ELR (cell line): ENCODE data around the gene GPRIN1.
A peak's percentile ranks its signal among the peaks of the same experiment; 100 is the strongest.

Experiments
- DNase-seq: peaks from one replicate; pipeline ENCODE4 v3.0.0-alpha.2; 2015; ENCODE audit warnings: low read depth

GPRIN1 gene

DNA sequence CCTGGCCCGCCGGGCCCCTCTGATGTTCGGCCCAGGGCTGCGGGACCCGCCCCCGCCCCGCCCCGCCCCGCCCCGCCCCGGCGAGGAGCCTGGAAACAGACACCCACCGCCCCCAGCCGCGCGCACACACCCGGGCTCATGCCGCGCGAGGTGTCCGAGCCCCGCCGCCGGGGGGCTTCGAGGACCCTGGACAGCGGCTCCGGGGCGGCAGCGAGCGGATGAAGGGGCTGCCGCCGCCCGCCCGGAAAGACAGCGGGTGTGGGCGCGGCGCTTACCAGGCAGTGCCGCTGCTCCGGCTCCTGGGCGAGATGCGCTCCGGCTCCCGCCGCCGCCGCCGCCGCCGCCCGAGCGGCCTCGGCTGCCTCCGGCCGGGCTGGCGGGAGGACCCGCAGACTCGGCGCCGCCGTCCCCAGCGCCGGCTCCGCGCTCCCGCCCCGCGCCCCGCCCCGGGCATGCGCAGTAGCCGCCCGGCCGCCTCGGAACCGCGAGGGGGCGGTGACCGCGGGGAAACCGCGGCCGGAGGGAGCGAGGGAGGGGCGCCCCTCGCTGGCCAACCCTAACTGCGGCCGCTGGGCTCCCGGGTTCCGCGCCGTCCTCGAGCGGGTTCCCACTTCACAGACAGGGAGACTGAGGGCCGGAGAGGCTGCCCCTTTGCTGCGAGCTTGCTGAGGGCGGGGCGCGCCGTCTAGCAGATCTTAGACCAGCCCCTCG, at the start of gene GPRIN1:
TSS of gene GPRIN1 (minus strand) at position 433 of the 711 bp plus-strand sequence. CDS start 10,322 bp downstream, outside the sequence.
- peak; percentile 73 for DNase-seq

DNA sequence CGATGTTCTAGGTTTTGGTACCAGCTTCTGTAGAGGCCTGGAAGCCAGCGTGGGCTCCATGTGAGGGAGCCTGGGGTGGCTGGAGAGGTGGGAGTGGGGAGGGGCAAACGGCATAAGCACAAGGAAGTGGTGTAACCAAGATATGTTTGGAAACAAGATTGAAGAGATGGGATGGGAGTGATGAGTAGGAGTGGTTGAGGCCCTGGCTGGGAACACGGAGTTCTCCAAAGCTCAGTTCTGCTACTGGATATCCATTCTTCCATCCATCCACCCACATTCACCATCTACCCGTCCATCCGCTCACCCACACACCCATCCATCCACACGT, 49.5 kb upstream of the GPRIN1 start:
- DNase-seq, result no peak

DNA sequence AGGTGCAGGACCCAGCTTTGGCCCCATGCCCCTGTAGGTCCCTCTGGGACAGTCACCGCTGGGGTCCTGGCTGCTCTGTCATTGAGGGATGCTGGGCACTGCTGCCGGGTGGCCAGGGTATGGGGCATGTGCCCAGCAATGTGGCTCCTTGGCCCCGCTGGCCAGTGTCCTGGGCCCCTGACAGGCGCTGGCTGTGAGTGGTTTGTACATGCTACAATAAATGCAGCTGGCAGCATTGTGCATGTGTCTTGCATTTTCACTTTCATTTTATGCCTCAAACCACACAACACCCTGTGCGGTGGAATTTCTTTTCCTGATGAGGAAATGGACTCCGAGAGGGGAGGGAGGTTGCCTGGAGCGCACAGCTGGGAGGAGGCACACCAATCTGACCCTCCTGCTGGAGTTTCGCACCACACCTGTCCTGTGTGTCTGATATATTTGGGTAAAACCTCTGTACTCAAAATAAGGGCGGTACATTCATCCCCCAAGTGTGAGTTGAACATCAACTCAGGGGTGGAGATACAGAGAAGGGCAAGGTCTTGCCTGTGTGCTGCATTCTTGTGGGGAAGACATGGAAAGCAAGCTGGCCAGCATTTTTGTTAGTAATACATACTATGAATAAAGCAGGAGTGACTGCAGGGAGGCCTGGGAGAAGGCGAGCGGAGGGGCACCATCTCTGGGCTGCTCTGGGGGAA, 49.0 kb upstream of the GPRIN1 start:
- DNase-seq, result no peak

DNA sequence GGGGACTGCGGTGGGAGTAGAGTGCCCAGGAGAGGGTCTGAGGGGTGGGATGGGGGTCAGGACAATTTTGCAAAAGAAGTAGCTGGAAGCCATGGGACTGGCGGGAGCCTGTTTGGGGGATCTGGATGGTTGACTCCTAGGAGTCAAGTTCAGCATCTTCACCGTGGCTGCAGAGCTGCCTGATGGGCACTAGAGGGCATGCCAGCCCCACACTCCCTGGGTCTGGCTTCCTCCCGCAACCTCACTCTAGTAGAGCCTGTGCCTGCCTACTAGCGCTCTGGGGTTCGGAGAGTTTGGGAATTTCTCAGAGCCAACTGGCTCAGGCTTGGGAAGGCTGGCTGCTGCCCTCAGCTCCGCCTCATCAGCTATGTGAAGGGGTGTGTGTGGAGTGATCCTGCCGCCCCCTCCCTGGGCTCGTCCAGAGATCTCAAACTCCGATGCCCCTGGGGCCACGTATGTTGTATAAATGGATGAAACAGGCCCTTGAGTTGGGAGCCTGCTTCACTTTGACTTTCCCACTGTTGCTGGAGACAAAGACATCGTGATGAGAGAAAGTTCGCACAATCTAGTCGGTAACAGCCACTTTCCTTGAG, 48.1 kb upstream of the GPRIN1 start:
- DNase-seq, result peak; percentile 77

DNA sequence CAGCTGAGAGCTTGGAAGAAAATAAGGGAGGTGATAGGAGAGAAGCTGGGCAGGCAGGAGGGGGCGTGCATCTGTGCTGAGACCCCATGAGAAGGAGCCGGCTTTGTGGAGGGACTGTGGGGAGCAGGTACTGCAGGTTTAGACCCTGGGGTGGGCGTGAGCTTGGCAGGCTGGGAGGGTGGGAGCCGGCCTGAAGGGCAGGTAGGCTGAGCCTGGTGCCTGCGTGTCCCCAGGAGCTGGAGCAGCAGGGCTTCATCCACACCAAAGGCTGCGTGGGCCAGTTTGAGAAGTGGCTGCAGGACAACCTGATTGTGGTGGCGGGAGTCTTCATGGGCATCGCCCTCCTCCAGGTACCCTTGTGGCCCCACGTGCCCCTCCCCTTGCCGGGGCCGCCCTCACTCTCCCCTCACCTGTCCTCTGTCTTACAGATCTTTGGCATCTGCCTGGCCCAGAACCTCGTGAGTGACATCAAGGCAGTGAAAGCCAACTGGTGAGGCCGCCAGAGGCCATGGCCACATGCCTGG, 46.6 kb upstream of the GPRIN1 start:
- DNase-seq, result no peak

DNA sequence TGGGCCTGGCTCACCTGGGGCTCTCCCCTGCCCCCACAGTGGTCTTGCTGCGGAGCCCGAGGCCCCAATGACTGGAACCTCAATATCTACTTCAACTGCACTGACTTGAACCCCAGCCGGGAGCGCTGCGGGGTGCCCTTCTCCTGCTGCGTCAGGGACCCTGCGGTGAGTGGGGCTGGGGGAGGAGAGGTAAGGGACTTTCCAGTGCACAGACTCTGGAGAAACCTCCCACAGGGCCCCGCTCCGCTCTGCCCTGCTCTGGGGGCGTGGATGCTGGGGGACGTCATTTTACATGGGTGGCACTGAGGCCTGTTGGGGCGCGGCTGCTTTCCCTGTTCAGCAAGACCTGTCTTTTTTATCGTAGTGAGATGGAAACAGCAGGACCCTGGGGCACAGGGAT, 44.9 kb upstream of the GPRIN1 start:
- DNase-seq, result no peak

DNA sequence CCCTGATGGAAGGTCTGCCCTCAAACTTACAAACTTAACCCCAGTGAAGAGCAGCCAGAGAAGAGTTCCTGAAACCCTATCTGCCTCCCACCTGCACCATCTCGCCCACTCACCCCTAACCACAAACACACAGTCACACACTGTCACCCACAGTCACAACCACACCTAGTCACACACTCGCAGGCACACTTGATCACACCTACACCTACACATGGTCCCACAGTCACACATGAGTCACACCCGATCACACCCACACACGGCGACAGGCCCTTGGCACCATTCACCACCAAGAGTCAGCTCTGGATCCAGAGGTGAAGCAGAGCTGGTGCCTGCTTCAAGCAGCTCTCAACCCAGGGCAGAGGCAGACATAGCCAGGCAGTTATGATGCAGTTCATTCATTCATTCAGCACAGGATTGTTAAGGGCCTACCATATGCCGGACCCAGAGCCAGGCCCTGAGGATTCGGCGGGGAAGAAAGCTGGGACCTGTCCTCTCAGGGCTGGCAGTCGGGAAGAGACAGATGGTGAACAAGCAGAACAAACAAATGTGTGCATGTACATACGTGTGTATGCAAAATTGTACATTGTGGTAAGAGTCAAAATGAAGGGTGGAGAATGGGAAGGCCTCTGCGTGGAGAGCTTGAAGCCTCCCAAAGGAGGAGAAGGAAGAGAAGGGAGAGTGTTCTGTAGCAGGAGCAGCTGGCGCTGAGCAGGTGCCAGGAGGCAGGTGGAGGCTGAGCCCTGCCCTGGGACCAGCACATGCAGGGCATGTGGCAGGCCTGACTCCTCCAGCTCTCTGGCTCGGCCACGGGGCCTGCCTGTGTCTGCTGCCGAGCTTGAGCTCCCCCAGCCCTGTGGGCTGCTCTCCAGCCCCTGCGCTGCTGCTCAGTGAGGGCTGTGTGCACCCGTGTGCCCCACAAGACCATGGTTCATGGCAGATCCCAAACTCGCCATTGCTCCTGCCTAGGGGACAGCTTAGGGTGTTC, 43.7 kb upstream of the GPRIN1 start:
- DNase-seq, result peak; percentile 39

DNA sequence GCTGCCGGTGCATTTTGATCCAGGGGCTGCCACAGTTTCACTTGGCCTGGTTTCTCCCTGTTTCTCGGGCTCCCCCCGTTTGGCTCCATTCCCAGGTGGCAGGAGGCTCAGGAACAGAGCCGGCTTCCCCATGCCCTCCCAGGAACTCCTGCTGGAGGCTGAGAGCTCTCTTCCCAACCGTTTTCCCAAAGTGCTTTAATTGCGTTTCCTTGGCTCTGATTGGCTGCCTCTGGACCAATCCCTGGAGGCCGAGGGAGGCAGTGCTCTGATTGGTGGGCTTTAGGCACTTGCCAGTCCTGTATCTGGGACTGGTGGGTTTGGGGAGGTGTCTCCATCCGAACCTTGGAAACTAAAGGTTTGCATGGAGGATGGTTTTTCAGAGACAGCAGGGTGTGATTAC, 42.2 kb upstream of the GPRIN1 start:
- DNase-seq, result no peak

GRCh38 chr5:176651472-176651980, 41.6 kb upstream of the GPRIN1 start:
- no peak for DNase-seq

DNA sequence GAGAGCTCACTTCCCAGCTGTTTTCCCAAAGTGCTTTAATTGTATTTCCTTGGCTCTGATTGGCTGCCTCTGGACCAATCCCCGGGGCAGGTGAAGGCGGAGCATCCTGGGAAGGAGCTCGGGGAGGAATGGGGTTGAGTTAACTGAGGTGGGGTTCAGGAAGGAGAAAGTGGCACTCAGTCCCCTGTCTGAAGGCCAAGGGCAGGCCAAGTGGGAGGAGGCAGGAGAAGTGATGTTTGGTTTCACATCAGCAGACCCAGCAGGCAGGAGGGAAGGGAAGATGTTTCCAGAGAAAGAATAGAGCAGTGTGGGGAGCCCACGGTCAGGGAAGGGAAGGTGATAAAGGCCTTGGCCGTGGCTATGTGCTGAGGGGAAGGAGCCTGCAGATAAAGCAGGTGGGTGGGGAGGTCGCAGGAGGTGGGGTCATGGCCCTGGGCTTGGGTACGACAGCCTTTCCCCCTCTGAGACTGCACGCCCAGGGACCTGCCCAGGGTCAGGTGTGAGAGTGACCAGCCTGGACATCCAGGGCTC, 40.5 kb upstream of the GPRIN1 start:
- DNase-seq, result no peak

- no peak for DNase-seq
These were observed 38.7 kb upstream of the GPRIN1 start for GRCh38 chr5:176648474-176649194.

DNA sequence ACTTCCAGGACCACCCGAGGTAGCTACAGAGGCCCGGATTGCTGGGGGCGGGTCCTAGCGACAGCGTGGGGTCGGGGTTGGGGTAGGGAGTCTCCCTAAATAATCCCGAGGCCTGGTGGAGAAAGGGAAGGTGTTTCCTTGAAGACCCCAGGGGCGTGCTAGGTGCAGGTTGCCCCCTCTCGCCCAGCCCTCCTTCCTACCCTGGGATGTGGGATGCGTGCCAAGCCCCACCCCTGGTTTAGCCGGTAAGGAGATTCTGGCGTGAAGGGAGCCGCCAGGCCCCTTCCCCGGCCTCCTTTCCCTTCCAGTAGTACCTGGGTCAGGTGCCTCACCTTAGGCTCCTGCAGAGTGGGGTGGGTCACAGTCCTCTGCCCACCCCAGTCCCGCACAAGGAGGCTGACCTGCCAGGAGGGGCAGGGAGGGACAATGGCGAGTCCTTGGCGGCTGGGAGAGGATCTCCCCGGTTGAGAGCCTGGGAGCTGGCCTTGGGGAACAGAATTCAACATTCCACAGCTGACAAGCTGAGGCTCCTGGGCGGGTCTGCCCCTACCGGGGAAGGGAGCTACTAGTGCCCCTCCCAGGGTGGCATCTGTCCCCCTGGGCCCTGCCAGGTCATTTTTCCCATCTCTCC, 38.0 kb upstream of the GPRIN1 start:
- peak; percentile 50 for DNase-seq

GRCh38 chr5:176647030-176647842, 37.3 kb upstream of the GPRIN1 start, which contains the start of gene TSPAN17:
Gene TSPAN17 (plus strand): TSS chr5:176647484. CDS start chr5:176647616, 132 bp downstream.
- peak; percentile 100 for DNase-seq

- no peak for DNase-seq
These were observed 36.7 kb upstream of the GPRIN1 start for GRCh38 chr5:176646707-176647029.

DNA sequence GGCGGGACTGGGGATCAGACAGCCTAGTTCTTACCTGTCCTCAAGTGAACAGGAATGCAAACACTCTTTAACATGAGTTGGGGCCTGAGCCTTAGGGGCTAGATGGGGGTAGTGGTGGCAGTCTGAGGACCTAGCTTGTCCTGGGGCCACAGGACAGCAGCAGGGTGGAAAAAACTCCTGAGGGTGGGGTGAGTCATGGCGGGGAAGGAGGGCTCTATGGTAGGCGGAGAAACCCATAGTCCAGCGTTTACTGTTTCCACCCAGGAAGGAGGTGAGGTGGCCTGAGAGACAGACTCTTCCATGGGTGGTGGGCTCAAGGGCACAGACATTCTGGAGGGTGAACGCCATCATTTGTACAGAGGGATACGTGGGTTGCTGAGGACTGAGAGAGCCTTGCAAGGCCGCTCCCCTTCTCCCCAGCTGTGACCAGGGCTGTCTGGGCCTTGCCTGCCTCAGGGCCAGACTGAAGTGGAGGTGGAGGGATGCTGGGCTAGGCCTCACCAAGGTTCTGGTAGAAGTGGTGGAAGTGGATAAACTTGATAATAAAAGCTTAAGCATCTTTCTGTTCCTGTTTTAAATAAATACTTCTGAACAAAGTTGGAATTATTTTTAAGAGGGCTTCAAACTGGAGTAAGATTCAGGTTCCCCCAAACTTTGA, 36.2 kb upstream of the GPRIN1 start:
- DNase-seq, result peak; percentile 33

DNA sequence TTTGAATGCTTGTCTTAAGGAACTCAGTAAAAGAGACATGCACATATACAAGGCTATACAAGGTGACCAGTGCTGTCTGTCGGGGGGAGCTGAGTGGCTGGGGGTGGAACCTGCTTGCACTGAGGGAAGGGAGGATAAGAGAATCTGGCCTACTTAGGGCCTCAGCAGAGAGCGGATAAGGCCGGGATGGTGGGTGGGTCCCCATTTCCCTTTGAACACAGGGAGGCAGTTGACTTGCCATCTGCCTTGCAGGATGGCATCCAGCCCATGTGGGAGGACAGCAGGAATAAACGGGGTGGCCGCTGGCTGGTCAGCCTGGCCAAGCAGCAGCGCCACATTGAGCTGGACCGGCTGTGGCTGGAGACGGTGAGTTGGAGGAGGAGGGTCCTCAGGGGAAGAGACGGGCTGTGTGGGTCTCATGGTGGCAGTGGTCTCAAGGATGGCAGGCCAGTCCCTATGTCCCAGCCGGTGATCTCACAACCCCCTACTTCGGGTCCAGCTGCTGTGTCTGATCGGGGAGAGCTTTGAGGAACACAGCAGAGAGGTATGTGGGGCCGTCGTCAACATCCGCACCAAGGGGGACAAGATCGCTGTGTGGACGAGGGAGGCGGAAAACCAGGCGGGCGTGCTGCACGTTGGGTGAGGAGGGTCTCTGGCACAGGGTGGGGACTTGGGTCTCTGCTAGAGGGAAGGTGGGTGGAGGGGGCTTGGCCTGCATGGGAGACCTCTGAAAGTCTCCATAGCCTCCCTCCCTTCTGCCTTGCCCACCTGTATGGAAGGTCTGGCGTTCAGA, 35.1 kb upstream of the GPRIN1 start:
- DNase-seq, result no peak

GRCh38 chr5:176644294-176644693, 34.3 kb upstream of the GPRIN1 start:
- no peak for DNase-seq
